Activated CD8-positive, alpha-beta T cell treated with anti-CD3 and anti-CD28 coated beads, Interleukin-2, amount 10 ng/mL, durations not matched to agents 7 days and 5 days (primary cell): ENCODE measurements around the gene ARHGAP15. TPM values are rescaled to one million over a fixed set of nuclear protein-coding genes. Genes with fewer than 3 reads are reported as not detected.

Experiments used
- ATAC-seq: fragments of 150-1000 bp; cut with Tn5 transposase; one replicate; pipeline ENCODE4 v1.10.0; 2021; ENCODE audit warnings: moderate library complexity
- CTCF ChIA-PET: fragments of 350-600 bp; sonication (Branson Sonifier 250); formaldehyde crosslinking; loops from one replicate; lab custom pipeline; 2021; ENCODE audit warnings: antibody characterized with exemption; lab: Charles Lee
- POLR2A ChIA-PET: fragments of 350-600 bp; sonication (Branson Sonifier 250); formaldehyde crosslinking; loops from one replicate; lab custom pipeline; 2021; ENCODE audit warnings: antibody characterized with exemption; lab: Charles Lee
- DNase-seq: peaks from one replicate; pipeline ENCODE4 v3.0.0-alpha.2; 2020
- H3K27ac Mint-ChIP-seq: one replicate; pipeline ENCODE4 v1.8.0; 2021; ENCODE audit warnings: mild to moderate bottlenecking, mixed read lengths
- H3K27me3 Mint-ChIP-seq: one replicate; pipeline ENCODE4 v1.8.0; 2021; ENCODE audit warnings: low read depth, mixed read lengths
- H3K36me3 Mint-ChIP-seq: one replicate; pipeline ENCODE4 v1.8.0; 2021; ENCODE audit warnings: low read depth, mixed read lengths
- H3K4me1 Mint-ChIP-seq: one replicate; pipeline ENCODE4 v1.8.0; 2021; ENCODE audit warnings: low read depth, mixed read lengths
- H3K4me3 Mint-ChIP-seq: one replicate; pipeline ENCODE4 v1.8.0; 2021; ENCODE audit warnings: mild to moderate bottlenecking, mixed read lengths
- H3K9me3 Mint-ChIP-seq: one replicate; pipeline ENCODE4 v1.8.0; 2022; ENCODE audit warnings: mixed read lengths; ENCODE audit not compliant: insufficient read depth
- total RNA-seq, 2 experiments: library from RNA; stranded (reverse); gene quantifications; one replicate each; pipeline ENCODE4 v1.2.3, GENCODE V29; 2021

Gene ARHGAP15
- total RNA-seq, 2 experiments from 2014 or later = 154 to 158 TPM

DNA sequence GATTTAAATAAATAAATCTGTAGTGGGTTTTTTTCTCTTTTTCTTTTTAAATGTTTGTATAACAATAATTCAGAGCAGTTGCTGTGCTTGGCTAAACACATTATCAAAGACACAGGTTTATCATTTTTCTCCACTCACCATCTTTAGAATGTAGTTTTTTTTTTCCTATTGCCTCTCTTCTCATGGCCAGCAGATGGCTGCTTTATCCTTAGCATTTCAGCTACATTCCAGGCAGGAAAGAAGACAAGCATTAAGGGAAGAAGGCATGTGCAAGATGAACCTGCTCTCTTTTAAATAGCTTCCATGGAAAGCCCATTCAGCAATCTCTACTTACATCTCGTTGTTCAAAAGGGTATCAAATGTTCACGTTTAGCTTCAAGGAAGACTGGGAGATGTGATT is 42.6 kb downstream of the ARHGAP15 start:
- H3K36me3 Mint-ChIP-seq = peaks cover 57% of the 10 kb centered on the region
- ChIA-PET CTCF (interaction anchor here (0.7 to 1.7 kb wide), 3 partner anchors 9 to 87 kb away, joined by 4 to 5 read pairs (median 4); no protein-coding TSS in a partner anchor), POLR2A (no interaction called here)
- H3K27ac Mint-ChIP-seq = no peak overlapping the region
- ATAC-seq (no peak), DNase-seq (no peak)
- H3K4me3 Mint-ChIP-seq = no peak overlapping the region
- H3K9me3 Mint-ChIP-seq = no peaks in the 10 kb centered on the region
- no peaks in the 10 kb centered on the region for H3K27me3 Mint-ChIP-seq
- peaks cover 55% of the 10 kb centered on the region for H3K4me1 Mint-ChIP-seq

DNA sequence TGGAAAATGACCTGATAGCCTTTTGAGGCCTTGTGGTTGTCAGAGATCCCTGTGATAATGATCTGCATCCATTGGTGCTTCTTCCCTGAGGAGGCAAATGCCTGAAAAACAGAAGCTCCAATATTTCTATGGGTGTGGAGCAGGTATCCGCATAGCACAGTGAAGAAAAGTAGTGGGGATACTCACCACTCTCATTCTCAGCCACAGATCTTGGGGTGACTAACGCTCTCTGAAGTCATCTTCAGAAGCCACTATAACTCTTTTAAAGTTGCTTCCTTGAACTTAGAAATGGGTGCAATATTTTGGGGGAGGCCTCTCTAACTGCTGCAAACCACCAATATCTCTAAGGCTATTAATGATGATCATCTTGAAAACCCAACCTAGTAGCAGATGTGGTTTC is 46.2 kb downstream of the ARHGAP15 start:
- Mint-ChIP-seq H3K27me3 (no peaks in the 10 kb centered on the region), H3K27ac (peak overlapping the region; percentile 22), H3K4me1 (peaks cover 62% of the 10 kb centered on the region), H3K36me3 (peaks cover 59% of the 10 kb centered on the region), H3K4me3 (no peak overlapping the region), H3K9me3 (peaks cover 7% of the 10 kb centered on the region)
- POLR2A ChIA-PET = no interaction called here
- ATAC-seq = no peak
- CTCF ChIA-PET = interaction anchor here (2.7 kb wide), 1 partner anchor 84 kb away, joined by 19 read pairs; no protein-coding TSS in a partner anchor
- DNase-seq = no peak

DNA sequence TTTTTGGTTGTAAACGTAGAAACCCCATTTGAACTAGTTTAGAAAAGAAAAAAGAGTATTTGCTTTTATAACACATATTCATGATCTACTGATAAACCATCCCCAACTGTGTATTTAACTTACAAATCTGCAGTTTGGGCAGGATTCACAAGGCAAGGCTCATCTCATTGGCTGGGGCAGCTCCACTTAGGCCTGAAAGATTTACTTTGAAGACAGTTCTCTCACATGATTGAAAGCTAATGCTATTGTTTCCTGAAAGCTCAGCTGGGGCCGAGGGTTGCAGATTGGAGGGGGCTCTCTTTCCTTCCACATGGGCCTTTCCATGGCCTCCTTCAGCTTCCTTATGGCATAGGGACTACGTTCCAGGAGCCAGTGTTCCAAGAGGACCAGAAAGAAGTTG is 47.4 kb downstream of the ARHGAP15 start:
- DNase-seq (peak; percentile 31), ATAC-seq (peak; percentile 39)
- Mint-ChIP-seq H3K27me3 (no peaks in the 10 kb centered on the region), H3K27ac (peak overlapping the region; percentile 90), H3K9me3 (peaks cover 7% of the 10 kb centered on the region), H3K36me3 (peaks cover 58% of the 10 kb centered on the region), H3K4me3 (peak overlapping the region; percentile 81), H3K4me1 (peaks cover 58% of the 10 kb centered on the region)
- CTCF ChIA-PET = interaction anchor here (1.4 to 1.6 kb wide), 3 partner anchors 10 to 45 kb away, joined by 3 to 6 read pairs (median 3); no protein-coding TSS in a partner anchor
- POLR2A ChIA-PET = interaction anchor here (0.8 kb wide), 1 partner anchor 288 kb away, joined by 5 read pairs; no protein-coding TSS in a partner anchor

DNA sequence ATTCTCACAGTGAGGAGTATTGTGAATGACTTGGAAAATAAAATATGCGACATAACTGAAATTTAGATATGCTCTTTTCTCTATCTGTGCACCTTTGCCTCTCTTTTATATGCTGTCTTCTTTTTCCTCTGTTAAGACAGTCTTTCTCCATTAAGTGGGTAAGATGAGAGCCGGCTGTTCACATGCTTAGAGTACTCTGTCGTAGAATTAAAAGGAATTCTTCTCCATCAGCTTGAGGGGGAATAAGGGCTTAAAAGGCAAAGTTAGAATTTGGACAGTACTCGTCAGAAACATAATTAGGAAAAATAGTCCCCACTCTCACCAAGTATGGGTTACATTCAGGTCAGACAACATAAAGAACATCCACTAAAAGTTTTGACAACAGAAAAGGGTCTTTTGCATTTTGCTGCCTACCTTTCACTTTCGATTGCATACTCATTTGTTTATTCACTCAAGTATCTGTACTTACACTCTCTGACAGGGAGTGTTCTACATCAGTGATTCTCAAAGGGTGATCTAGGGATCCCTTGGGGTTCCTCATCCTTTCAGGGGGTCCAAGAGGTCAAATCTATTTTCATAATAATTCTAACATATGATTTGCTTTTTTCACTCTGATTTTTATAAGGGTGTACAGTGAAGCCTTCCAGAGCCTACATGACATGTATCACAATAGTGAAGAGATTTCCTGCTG is 48.0 kb downstream of the ARHGAP15 start:
- peak overlapping the region; percentile 81 for H3K4me3 Mint-ChIP-seq
- no peaks in the 10 kb centered on the region for H3K27me3 Mint-ChIP-seq
- DNase-seq (no peak), ATAC-seq (peak; percentile 65)
- H3K36me3 Mint-ChIP-seq = peaks cover 57% of the 10 kb centered on the region
- ChIA-PET CTCF (interaction anchor here (1.4 to 1.6 kb wide), 3 partner anchors 10 to 45 kb away, joined by 3 to 6 read pairs (median 3); no protein-coding TSS in a partner anchor), POLR2A (interaction anchor here (0.8 kb wide), 1 partner anchor 288 kb away, joined by 5 read pairs; no protein-coding TSS in a partner anchor)
- H3K9me3 Mint-ChIP-seq = peaks cover 7% of the 10 kb centered on the region
- peak overlapping the region; percentile 90 for H3K27ac Mint-ChIP-seq
- H3K4me1 Mint-ChIP-seq = peaks cover 59% of the 10 kb centered on the region

DNA sequence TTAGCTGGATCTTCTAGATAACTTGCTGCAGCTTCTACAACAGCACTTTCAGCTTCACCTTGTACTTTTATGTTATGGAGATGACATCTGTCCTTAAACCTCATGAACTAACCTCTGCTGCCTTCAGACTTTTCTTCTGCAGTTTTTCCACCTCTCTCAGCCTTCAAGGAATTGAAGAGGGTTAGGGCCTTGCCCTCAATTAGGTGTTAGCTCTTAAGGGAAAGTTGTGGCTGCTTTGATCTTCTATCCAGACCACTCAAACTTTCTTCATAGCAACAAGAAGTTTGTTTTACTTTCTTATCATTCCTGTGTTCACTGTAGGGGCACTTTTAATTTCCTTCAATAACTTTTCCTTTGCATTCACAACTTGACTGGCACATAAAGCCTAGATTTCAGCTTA is 52.3 kb downstream of the ARHGAP15 start:
- peaks cover 7% of the 10 kb centered on the region for H3K9me3 Mint-ChIP-seq
- POLR2A ChIA-PET = no interaction called here
- peak overlapping the region; percentile 57 for H3K27ac Mint-ChIP-seq
- H3K4me3 Mint-ChIP-seq = no peak overlapping the region
- no peaks in the 10 kb centered on the region for H3K27me3 Mint-ChIP-seq
- H3K4me1 Mint-ChIP-seq = peaks cover 48% of the 10 kb centered on the region
- CTCF ChIA-PET = interaction anchor here (0.9 to 1.5 kb wide), 5 partner anchors 12 to 78 kb away, joined by 3 to 4 read pairs (median 3); no protein-coding TSS in a partner anchor
- DNase-seq = no peak
- H3K36me3 Mint-ChIP-seq = peaks cover 69% of the 10 kb centered on the region
- ATAC-seq = peak; percentile 58

DNA sequence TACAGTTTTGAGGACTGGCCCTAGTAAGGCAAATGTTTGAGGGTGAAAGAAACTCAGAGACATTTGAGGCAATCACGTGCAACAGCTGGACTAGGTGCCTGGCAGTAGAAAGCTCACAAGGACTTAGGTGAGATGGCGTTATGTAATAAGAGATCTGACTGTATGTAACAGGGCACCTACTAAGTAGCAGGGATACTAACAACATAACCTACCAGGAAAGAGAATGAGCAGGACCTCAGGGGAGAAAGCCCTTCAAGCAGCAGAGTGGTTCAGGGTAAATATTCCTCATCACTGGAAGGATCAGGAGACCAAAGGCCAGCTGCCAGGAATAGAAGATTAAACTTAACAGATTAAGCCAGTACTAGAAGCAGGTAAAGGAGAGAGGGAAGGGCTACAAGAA is 53.4 kb downstream of the ARHGAP15 start:
- Mint-ChIP-seq H3K4me3 (no peak overlapping the region), H3K27ac (no peak overlapping the region), H3K9me3 (peaks cover 7% of the 10 kb centered on the region), H3K36me3 (peaks cover 66% of the 10 kb centered on the region), H3K27me3 (no peaks in the 10 kb centered on the region), H3K4me1 (peaks cover 39% of the 10 kb centered on the region)
- ChIA-PET CTCF (interaction anchor here (0.8 to 2.9 kb wide), 4 partner anchors 15 to 77 kb away, joined by 3 to 9 read pairs (median 3); no protein-coding TSS in a partner anchor), POLR2A (no interaction called here)
- no peak for DNase-seq
- ATAC-seq = no peak

DNA sequence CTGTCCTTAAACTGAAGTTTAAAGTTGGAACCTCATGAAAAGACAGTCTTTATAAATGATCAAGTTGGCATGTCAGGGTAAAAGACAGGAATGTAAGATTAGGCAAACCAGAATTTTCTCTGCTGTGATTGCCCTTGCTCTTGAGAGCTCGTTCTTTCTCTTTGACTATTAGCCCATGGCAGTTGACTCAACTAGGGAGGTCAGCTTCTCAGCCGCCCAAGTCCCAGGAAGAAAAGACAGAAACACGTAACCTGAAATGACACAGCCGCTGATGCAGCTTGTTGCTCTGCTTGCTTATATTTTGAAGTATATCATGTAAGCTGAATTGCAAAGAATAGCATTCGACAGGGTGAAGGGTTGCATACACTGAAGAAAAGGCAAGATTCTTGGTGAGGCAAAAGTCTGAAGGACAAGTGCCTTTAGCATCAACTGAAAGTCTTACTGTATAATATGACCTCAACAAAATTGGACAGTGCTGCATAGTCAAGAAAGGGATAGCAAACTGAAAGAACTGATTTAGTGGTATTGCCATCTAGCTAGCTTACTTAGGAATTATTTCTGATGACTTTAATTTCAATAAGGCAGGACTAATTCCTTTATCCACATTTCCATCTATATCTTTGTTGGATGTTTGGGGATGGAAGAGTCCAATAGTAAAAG is 54.7 kb downstream of the ARHGAP15 start:
- peaks cover 66% of the 10 kb centered on the region for H3K36me3 Mint-ChIP-seq
- peaks cover 7% of the 10 kb centered on the region for H3K9me3 Mint-ChIP-seq
- POLR2A ChIA-PET = no interaction called here
- ATAC-seq (no peak), DNase-seq (no peak)
- no peak overlapping the region for H3K27ac Mint-ChIP-seq
- CTCF ChIA-PET = interaction anchor here (1.0 to 2.9 kb wide), 4 partner anchors 10 to 73 kb away, joined by 3 to 9 read pairs (median 3); no protein-coding TSS in a partner anchor
- no peaks in the 10 kb centered on the region for H3K27me3 Mint-ChIP-seq
- no peak overlapping the region for H3K4me3 Mint-ChIP-seq
- peaks cover 35% of the 10 kb centered on the region for H3K4me1 Mint-ChIP-seq

DNA sequence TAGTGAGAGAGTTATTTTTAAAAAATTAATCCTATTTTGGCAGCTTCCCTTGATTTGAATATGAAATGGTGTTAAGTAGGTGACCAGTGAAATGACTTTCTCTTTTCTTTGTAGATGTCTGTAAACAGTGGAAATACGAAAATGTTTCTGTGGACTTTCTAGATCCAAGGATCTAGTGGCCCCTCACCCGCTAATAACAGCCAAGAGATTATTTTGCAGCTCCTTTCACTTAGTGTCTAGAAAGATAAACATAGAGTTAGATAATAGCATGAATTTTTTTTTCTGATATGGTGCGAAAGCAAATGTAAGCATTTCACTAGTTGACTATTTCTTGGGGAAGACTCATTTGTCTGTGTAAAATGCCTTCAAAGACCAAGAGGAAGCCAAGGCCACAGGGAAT is 57.7 kb downstream of the ARHGAP15 start:
- POLR2A ChIA-PET = no interaction called here
- no peaks in the 10 kb centered on the region for H3K9me3 Mint-ChIP-seq

DNA sequence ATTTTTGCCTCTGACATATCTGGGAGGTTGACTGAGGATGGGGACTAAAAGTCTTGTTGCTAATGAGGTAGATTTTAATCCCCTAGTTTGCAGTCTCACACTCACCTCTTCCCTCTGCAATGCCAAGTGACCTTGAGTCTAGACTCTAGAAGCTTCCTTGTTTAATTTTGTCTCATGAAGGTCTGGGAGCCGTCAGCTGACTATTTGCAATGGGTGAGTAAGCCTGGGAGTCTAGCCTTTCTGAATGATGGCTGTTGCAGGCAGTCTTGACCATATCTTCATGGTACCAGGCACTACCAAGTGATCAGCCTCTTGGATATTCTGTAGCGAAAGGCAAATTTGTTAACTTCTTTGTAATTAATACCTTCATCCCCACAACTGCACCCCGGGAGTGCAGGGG is 61.2 kb downstream of the ARHGAP15 start:
- H3K36me3 Mint-ChIP-seq = peaks cover 55% of the 10 kb centered on the region
- no peak overlapping the region for H3K27ac Mint-ChIP-seq
- no peak for DNase-seq
- ChIA-PET CTCF (interaction anchor here (1.2 to 1.7 kb wide), 2 partner anchors 32 to 68 kb away, joined by 3 to 5 read pairs; no protein-coding TSS in a partner anchor), POLR2A (interaction anchor here (0.7 kb wide), 1 partner anchor 63 kb away, joined by 3 read pairs; no protein-coding TSS in a partner anchor)
- H3K27me3 Mint-ChIP-seq = no peaks in the 10 kb centered on the region
- peaks cover 4% of the 10 kb centered on the region for H3K4me1 Mint-ChIP-seq
- no peak for ATAC-seq
- H3K4me3 Mint-ChIP-seq = no peak overlapping the region
- H3K9me3 Mint-ChIP-seq = no peaks in the 10 kb centered on the region

More for the DNA sequence above, 57.7 kb downstream of the ARHGAP15 start:
- H3K4me3 Mint-ChIP-seq = no peak overlapping the region
- DNase-seq (no peak), ATAC-seq (no peak)
- no peaks in the 10 kb centered on the region for H3K27me3 Mint-ChIP-seq
- peaks cover 16% of the 10 kb centered on the region for H3K4me1 Mint-ChIP-seq
- H3K36me3 Mint-ChIP-seq = peaks cover 60% of the 10 kb centered on the region
- H3K27ac Mint-ChIP-seq = no peak overlapping the region
- CTCF ChIA-PET = interaction anchor here (0.9 to 3.5 kb wide), 4 partner anchors 10 to 54 kb away, joined by 3 to 11 read pairs (median 4); no protein-coding TSS in a partner anchor

DNA sequence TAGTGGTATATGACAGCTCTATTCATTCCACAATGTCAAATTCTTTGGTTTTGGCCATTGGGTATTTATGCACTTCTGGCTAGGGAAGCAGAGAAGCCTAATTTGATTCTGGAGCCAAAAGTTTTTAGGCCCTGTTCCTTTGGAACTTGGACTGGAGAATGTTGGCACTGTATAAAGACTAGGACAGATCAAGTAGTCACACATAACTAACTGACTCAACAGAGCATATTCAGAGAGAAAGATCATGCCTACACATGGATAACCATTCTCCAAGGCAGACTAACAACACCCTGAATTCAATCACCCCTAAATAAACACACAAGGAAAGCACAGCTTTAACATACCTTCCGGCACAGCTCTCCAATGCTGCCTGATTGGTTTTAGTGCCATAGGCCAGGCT is 62.9 kb downstream of the ARHGAP15 start:
- no peaks in the 10 kb centered on the region for H3K4me1 Mint-ChIP-seq
- no peak for DNase-seq
- no peak for ATAC-seq
- no peaks in the 10 kb centered on the region for H3K27me3 Mint-ChIP-seq
- no peaks in the 10 kb centered on the region for H3K9me3 Mint-ChIP-seq
- ChIA-PET POLR2A (no interaction called here), CTCF (interaction anchor here (0.7 to 1.9 kb wide), 2 partner anchors 30 to 36 kb away, joined by 3 to 5 read pairs; no protein-coding TSS in a partner anchor)
- H3K36me3 Mint-ChIP-seq = peaks cover 51% of the 10 kb centered on the region
- H3K4me3 Mint-ChIP-seq = no peak overlapping the region
- H3K27ac Mint-ChIP-seq = no peak overlapping the region

DNA sequence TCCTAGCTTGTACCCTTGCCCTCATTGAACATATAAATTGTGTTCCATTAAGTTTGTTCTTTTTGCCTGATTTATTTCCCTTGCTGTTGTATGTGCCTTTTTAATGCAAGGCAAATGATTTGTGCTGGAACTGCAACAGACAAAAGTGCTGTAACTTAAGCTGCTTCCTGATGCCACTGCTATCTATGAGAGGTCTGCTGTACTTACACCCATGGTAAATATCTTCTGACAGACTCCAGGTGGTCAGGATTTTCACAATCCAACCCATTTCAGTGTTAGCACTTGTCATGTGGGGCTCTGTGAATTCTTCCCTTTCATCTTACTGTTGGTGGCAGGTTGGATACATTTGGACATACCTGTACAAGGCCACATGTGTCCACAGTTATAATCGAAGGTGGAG is 63.5 kb downstream of the ARHGAP15 start:
- Mint-ChIP-seq H3K9me3 (no peaks in the 10 kb centered on the region), H3K27ac (no peak overlapping the region), H3K27me3 (no peaks in the 10 kb centered on the region), H3K4me3 (no peak overlapping the region), H3K36me3 (peaks cover 49% of the 10 kb centered on the region), H3K4me1 (no peaks in the 10 kb centered on the region)
- ChIA-PET POLR2A (no interaction called here), CTCF (interaction anchor here (1.9 kb wide), 1 partner anchor 30 kb away, joined by 5 read pairs; no protein-coding TSS in a partner anchor)
- ATAC-seq = no peak
- no peak for DNase-seq
